SK-N-SH (cell line): ENCODE data around the gene MAP4K5. TPM values are rescaled to one million over a fixed set of nuclear protein-coding genes. Genes with fewer than 3 reads are reported as not detected.

ENCODE experiments used
- CTCF ChIA-PET: fragments of 300-600, 350-600 bp; formaldehyde crosslinking; extraction: SDS; loops from one replicate; lab custom pipeline; 2021; lab: Yijun Ruan, JAX
- POLR2A ChIA-PET: fragments of 350-600 bp; sonication (Branson Sonifier 250); formaldehyde crosslinking; extraction: SDS; loops from one replicate; lab custom pipeline; 2020; ENCODE audit warnings: antibody characterized with exemption, inconsistent platforms; lab: Yijun Ruan, JAX
- DNase-seq: peaks from one replicate; pipeline ENCODE4 v3.0.0; 2012
- H2AFZ ChIP-seq: fragments of 200-600 bp; sonication (generic); 2 replicates; pipeline ENCODE4 v1.8.1; 2016; ENCODE audit warnings: antibody characterized with exemption, mild to moderate bottlenecking, low read depth
- H3F3A ChIP-seq: fragments of 200-600 bp; sonication (generic); replicated peaks from 2 replicates; pipeline ENCODE3; 2016; ENCODE audit warnings: antibody characterized with exemption, mild to moderate bottlenecking; ENCODE audit not compliant: insufficient read depth
- H3K27ac ChIP-seq, 2 experiments: fragments of 200-500 bp in 1 of 2; fragments of 200-600 bp in 1 of 2; sonication (Bioruptor generic) in 1 of 2; sonication (generic), shearing (Covaris generic) in 1 of 2; 2 replicates each; pipeline versions ENCODE4 v1.5.1 to v1.6.1; 2014 to 2016; ENCODE audit warnings: low read depth in 2 of 2, inconsistent platforms in 1 of 2, low read length in 1 of 2, mild to moderate bottlenecking in 1 of 2, mixed read lengths in 1 of 2
- H3K27me3 ChIP-seq: fragments of 200-600 bp; sonication (generic), shearing (Covaris generic); 2 replicates; pipeline ENCODE4 v1.6.1; 2016; ENCODE audit warnings: mixed run types; ENCODE audit not compliant: insufficient read depth
- H3K36me3 ChIP-seq, 2 experiments: fragments of 200-500 bp in 1 of 2; fragments of 200-600 bp in 1 of 2; sonication (Bioruptor generic) in 1 of 2; sonication (generic) in 1 of 2; replicated peaks in 1 of 2; 2 replicates each; pipeline versions ENCODE3 to v1.5.1; 2014 to 2016; ENCODE audit warnings: low read length in 1 of 2, mild to moderate bottlenecking in 1 of 2; ENCODE audit not compliant: insufficient read depth in 2 of 2, control insufficient read depth in 1 of 2
- H3K4me1 ChIP-seq, 2 experiments: fragments of 200-500 bp in 1 of 2; fragments of 200-600 bp in 1 of 2; sonication (Bioruptor generic) in 1 of 2; sonication (generic), shearing (Covaris generic) in 1 of 2; 2 replicates each; pipeline versions ENCODE4 v1.5.1 to v1.6.1; 2014 to 2016; ENCODE audit warnings: low read depth in 1 of 2, low read length in 1 of 2, mixed run types in 1 of 2; ENCODE audit not compliant: insufficient read depth in 2 of 2, control insufficient read depth in 1 of 2
- H3K4me2 ChIP-seq: fragments of 200-600 bp; sonication (generic), shearing (Covaris generic); 2 replicates; pipeline ENCODE4 v1.6.1; 2017; ENCODE audit warnings: mixed run types
- H3K4me3 ChIP-seq, 2 experiments: fragments of 200-500 bp in 1 of 2; fragments of 200-600 bp in 1 of 2; sonication (Bioruptor generic) in 1 of 2; sonication (generic), shearing (Covaris generic) in 1 of 2; 2 replicates each; pipeline versions ENCODE4 v1.5.1 to v1.8.1; 2014 to 2016; ENCODE audit warnings: low read depth in 2 of 2, inconsistent platforms in 1 of 2, low read length in 1 of 2, mild to moderate bottlenecking in 1 of 2, mixed read lengths in 1 of 2, moderate library complexity in 1 of 2
- H3K79me2 ChIP-seq: fragments of 200-600 bp; sonication (generic); 2 replicates; pipeline ENCODE4 v1.8.1; 2017; ENCODE audit warnings: mild to moderate bottlenecking; ENCODE audit not compliant: insufficient read depth
- H3K9ac ChIP-seq: fragments of 200-600 bp; sonication (generic); 2 replicates; pipeline ENCODE4 v1.6.1; 2017; ENCODE audit warnings: mixed run types
- H3K9me2 ChIP-seq: fragments of 200-600 bp; sonication (generic); 2 replicates; pipeline ENCODE4 v1.6.1; 2017; ENCODE audit warnings: mixed run types
- H3K9me3 ChIP-seq: fragments of 200-600 bp; sonication (generic); 2 replicates; pipeline ENCODE4 v1.6.1; 2017; ENCODE audit warnings: mixed run types, mild to moderate bottlenecking, moderate library complexity
- H4K20me1 ChIP-seq: fragments of 200-600 bp; sonication (generic); 2 replicates; pipeline ENCODE4 v1.6.1; 2017; ENCODE audit warnings: mild to moderate bottlenecking, mixed run types; ENCODE audit not compliant: insufficient read depth
- ELF1 ChIP-seq: IDR thresholded peaks from 2 replicates; pipeline ENCODE4 v1.4.0; 2012
- EP300 ChIP-seq, 2 experiments: IDR thresholded peaks; 2 replicates each; pipeline versions ENCODE4 v1.4.0 to v1.6.1; 2012; ENCODE audit warnings: borderline replicate concordance in 1 of 2, low read depth in 1 of 2, low read length in 1 of 2
- FOXJ3 ChIP-seq: sonication (generic); formaldehyde crosslinking; IDR thresholded peaks from 2 replicates; pipeline ENCODE4 v1.5.1; 2020; ENCODE audit warnings: mild to moderate bottlenecking, missing genetic modification reagents
- FOXM1 ChIP-seq: IDR thresholded peaks from 2 replicates; pipeline ENCODE4 v1.4.0; 2012; ENCODE audit warnings: low read depth, mild to moderate bottlenecking
- GABPA ChIP-seq: IDR thresholded peaks from 2 replicates; pipeline ENCODE4 v1.4.0; 2012; ENCODE audit warnings: low read depth, mild to moderate bottlenecking
- IRF3 ChIP-seq: fragments of 150-350 bp; IDR thresholded peaks from 2 replicates; pipeline ENCODE4 v1.6.1; 2016; ENCODE audit warnings: mild to moderate bottlenecking, low read depth, low read length
- MAX ChIP-seq: IDR thresholded peaks from 2 replicates; pipeline ENCODE4 v1.4.0; 2012; ENCODE audit warnings: low read depth
- NFIC ChIP-seq: IDR thresholded peaks from 2 replicates; pipeline ENCODE4 v1.4.0; 2012; ENCODE audit warnings: borderline replicate concordance
- PBX3 ChIP-seq: IDR thresholded peaks from 2 replicates; pipeline ENCODE4; 2012
- RCOR1 ChIP-seq: fragments of 150-350 bp; IDR thresholded peaks from 2 replicates; pipeline ENCODE4 v1.6.1; 2017; ENCODE audit warnings: antibody characterized with exemption, low read length
- SMC3 ChIP-seq: IDR thresholded peaks from 2 replicates; pipeline ENCODE4 v1.6.1; 2012; ENCODE audit warnings: low read depth, low read length, improper control_type of control experiment
- TEAD4 ChIP-seq: IDR thresholded peaks from 2 replicates; pipeline ENCODE4 v1.4.0; 2012; ENCODE audit warnings: mild to moderate bottlenecking, borderline replicate concordance; ENCODE audit not compliant: insufficient read depth
- USF1 ChIP-seq: IDR thresholded peaks from 2 replicates; pipeline ENCODE4 v1.4.0; 2012; ENCODE audit warnings: low read depth, borderline replicate concordance
- USF2 ChIP-seq: fragments of 150-350 bp; IDR thresholded peaks from 2 replicates; pipeline ENCODE4 v1.6.1; 2017; ENCODE audit warnings: antibody characterized with exemption, low read length, low read depth, borderline replicate concordance
- ZBTB33 ChIP-seq: IDR thresholded peaks from 2 replicates; pipeline ENCODE4 v1.4.0; 2012; ENCODE audit warnings: low read depth, borderline replicate concordance
- WGBS: methylation state at CpG from one replicate; pipeline ENCODE4 v1.1.6; 2017; ENCODE audit warnings: low lambda C conversion rate; 5-methylcytosine and 5-hydroxymethylcytosine counted together
- polyA plus RNA-seq, 3 experiments: library from polyadenylated mRNA; depleted of rRNA; stranded (reverse); fragments of >200 nt; gene quantifications; 2 replicates each; pipeline ENCODE4 v1.2.3, GENCODE V29; 2012

The MAP4K5 gene
- polyA plus RNA-seq, 1 of the 3 experiments (the other 2 are of a cell fraction) = 31.8 TPM

GRCh38 chr14:50417853-50418252 is 114.5 kb downstream of the MAP4K5 start:
- H3K4me3 ChIP-seq = no peak overlapping the region
- no peaks in the 10 kb centered on the region for H4K20me1 ChIP-seq
- no peak overlapping the region for H3K4me2 ChIP-seq
- H3K9ac ChIP-seq = no peak overlapping the region
- H3K27ac ChIP-seq = no peak overlapping the region
- ChIA-PET CTCF (interaction anchor here (0.9 kb wide), 1 partner anchor 9 kb away, joined by 3 read pairs; no protein-coding TSS in a partner anchor), POLR2A (no interaction called here)
- 98% methylated on average over 2 of the region's 2 CpGs for WGBS
- no peaks in the 10 kb centered on the region for H3K9me3 ChIP-seq
- H3K4me1 ChIP-seq = no peaks in the 10 kb centered on the region
- H3K9me2 ChIP-seq = no peaks in the 10 kb centered on the region
- no peak for DNase-seq
- peaks cover 37 to 66% of the 10 kb centered on the region in 2 experiments for H3K36me3 ChIP-seq
- H3K27me3 ChIP-seq = no peaks in the 10 kb centered on the region
- TF ChIP-seq PBX3 (no peak), TEAD4 (no peak)
- peaks cover 12% of the 10 kb centered on the region for H3F3A ChIP-seq
- no peaks in the 10 kb centered on the region for H3K79me2 ChIP-seq
- H2AFZ ChIP-seq = no peak overlapping the region

- peaks cover 0 to 12% of the 10 kb centered on the region in 2 experiments for H3K36me3 ChIP-seq
- 55% methylated on average over 1 of the region's 1 CpG for WGBS
- H2AFZ ChIP-seq = no peak overlapping the region
- no peaks in the 10 kb centered on the region for H3K9me3 ChIP-seq
- ChIA-PET CTCF (interaction anchor here (1.2 kb wide), 1 partner anchor 68 kb away, joined by 3 read pairs; no protein-coding TSS in a partner anchor), POLR2A (no interaction called here)
- no peak overlapping the region for H3K9ac ChIP-seq
- H4K20me1 ChIP-seq = no peaks in the 10 kb centered on the region
- H3K27ac ChIP-seq = no peak overlapping the region
- no peaks in the 10 kb centered on the region for H3K4me1 ChIP-seq
- H3K4me3 ChIP-seq = no peak overlapping the region
- no peak for DNase-seq
- H3K4me2 ChIP-seq = no peak overlapping the region
- no peaks in the 10 kb centered on the region for H3K9me2 ChIP-seq
- no peaks in the 10 kb centered on the region for H3K27me3 ChIP-seq
- TF ChIP-seq NFIC (0 out of 2 replicates have a peak, but pooled peaks have one; percentile 21), USF1 (no peak)
- TF ChIP-seq, all 33 proteins: peak for 1
- peaks cover 4% of the 10 kb centered on the region for H3F3A ChIP-seq
- no peaks in the 10 kb centered on the region for H3K79me2 ChIP-seq
Observed at GRCh38 chr14:50410921-50411320, 121.4 kb downstream of the MAP4K5 start.

- Histone ChIP-seq H3K9me3 (no peaks in the 10 kb centered on the region), H3K27me3 (no peaks in the 10 kb centered on the region), H3K79me2 (no peaks in the 10 kb centered on the region), H3K4me1 (no peaks in the 10 kb centered on the region), H3K27ac (no peak overlapping the region), H3K9me2 (no peaks in the 10 kb centered on the region), H3K4me2 (no peak overlapping the region), H4K20me1 (no peaks in the 10 kb centered on the region), H3F3A (peaks cover 4% of the 10 kb centered on the region), H2AFZ (no peak overlapping the region), H3K9ac (no peak overlapping the region), H3K4me3 (no peak overlapping the region), H3K36me3 (peaks cover 0 to 9% of the 10 kb centered on the region in 2 experiments)
- ChIA-PET POLR2A (no interaction called here), CTCF (no interaction called here)
- 95% methylated on average over 1 of the region's 3 CpGs for WGBS
- TF ChIP-seq ZBTB33 (no peak), ELF1 (no peak), GABPA (no peak), EP300 (IDR thresholded peaks at IDR 0.05; ENCODE audit: borderline replicate concordance in 1 of 2, low read depth in 1 of 2, low read length in 1 of 2) (no peak), USF2 (no peak), FOXM1 (no peak), RCOR1 (no peak), FOXJ3 (CRISPR knock-in tag) (no peak), SMC3 (no peak), MAX (no peak), IRF3 (no peak), USF1 (no peak)
- no peak for DNase-seq
Observed at GRCh38 chr14:50410071-50410470, 122.3 kb downstream of the MAP4K5 start.
